IPS-18a (cell line): ENCODE data around the gene CHML.

Experiments used
- H3K27ac ChIP-seq: one replicate; pipeline ENCODE4 v1.5.1; 2013; ENCODE audit warnings: low read length
- H3K27me3 ChIP-seq: one replicate; pipeline ENCODE4 v1.6.1; 2013; ENCODE audit warnings: mild to moderate bottlenecking, low read length; ENCODE audit not compliant: control insufficient read depth, insufficient read depth
- H3K36me3 ChIP-seq: one replicate; pipeline ENCODE4 v1.6.1; 2013; ENCODE audit warnings: low read depth, low read length; ENCODE audit not compliant: control insufficient read depth
- H3K4me1 ChIP-seq: one replicate; pipeline ENCODE4 v1.6.1; 2013; ENCODE audit warnings: low read depth, low read length; ENCODE audit not compliant: control insufficient read depth
- H3K4me3 ChIP-seq: one replicate; pipeline ENCODE4 v1.5.1; 2013; ENCODE audit warnings: low read length
- H3K9ac ChIP-seq: one replicate; pipeline ENCODE4 v1.6.1; 2013; ENCODE audit warnings: mild to moderate bottlenecking, low read length, moderate library complexity
- H3K9me3 ChIP-seq: one replicate; pipeline ENCODE4 v1.6.1; 2013; ENCODE audit warnings: low read depth, low read length; ENCODE audit not compliant: control insufficient read depth

The CHML gene

DNA sequence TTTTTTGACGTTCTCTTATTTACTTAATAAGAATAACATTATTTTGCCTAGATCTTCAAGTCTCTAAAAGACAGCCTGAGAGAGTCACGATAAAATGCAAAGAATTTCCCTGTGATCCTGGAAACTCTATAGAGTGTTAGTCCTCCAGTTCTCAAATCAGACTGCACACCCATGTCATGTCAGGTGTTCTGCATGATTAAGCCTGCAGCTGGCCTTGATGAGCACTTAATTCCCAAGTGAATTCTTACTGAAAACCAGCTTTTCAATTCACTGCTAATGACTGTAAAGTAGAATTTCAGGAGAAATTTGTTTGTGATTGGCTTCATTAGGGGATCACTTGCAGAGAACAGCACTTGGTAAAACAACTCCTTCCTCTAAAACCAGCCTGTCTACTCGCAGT, 41.9 kb downstream of the CHML start:
- no peak overlapping the region for H3K4me3 ChIP-seq
- no peaks in the 10 kb centered on the region for H3K36me3 ChIP-seq
- H3K27ac ChIP-seq = no peak overlapping the region
- H3K27me3 ChIP-seq = no peaks in the 10 kb centered on the region
- no peak overlapping the region for H3K9ac ChIP-seq
- H3K9me3 ChIP-seq = no peaks in the 10 kb centered on the region
- H3K4me1 ChIP-seq = no peaks in the 10 kb centered on the region

DNA sequence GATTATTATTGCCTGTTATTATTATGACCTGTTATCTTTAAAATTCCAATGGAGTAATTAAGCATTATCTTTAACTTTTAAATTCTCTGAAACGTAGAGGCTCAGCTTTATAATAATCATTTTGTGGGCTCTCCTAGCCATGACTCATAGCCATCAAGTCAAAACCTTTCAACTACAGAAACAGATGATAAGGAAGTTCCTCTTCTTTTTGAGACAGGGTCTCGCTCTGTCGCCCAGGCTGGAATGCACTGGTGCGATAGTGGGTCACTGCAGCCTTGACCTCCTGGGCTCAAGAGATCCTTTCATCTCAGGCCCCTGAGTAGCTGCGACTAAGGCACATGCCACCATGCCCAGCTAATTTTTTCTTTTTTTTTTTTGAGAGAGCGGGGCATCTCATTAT, 43.5 kb downstream of the CHML start:
- H3K9me3 ChIP-seq = no peaks in the 10 kb centered on the region
- H3K27ac ChIP-seq = no peak overlapping the region
- H3K27me3 ChIP-seq = no peaks in the 10 kb centered on the region
- H3K4me1 ChIP-seq = no peaks in the 10 kb centered on the region
- H3K9ac ChIP-seq = no peak overlapping the region
- H3K36me3 ChIP-seq = no peaks in the 10 kb centered on the region
- H3K4me3 ChIP-seq = no peak overlapping the region

DNA sequence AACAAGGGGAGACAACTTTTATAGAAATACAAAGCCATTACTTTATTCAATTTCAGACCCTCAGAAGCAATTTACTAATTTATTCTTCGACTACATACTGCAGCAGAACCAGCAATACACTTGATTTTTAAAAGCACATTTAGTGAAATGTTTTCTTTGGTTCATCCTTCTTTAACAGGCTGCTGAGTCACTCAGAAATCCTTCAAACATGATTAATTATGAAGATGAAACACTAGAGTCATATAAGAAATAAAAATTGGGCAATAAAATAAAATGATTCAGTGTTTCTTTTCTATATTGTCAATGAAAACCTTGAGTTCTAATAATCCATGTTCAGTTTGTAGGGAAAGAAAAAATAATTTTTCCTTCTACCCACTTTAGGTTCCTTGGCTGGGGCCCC, 47.0 kb downstream of the CHML start:
- Histone ChIP-seq H3K4me1 (no peaks in the 10 kb centered on the region), H3K9me3 (no peaks in the 10 kb centered on the region), H3K27me3 (no peaks in the 10 kb centered on the region), H3K4me3 (no peak overlapping the region), H3K27ac (no peak overlapping the region), H3K9ac (no peak overlapping the region), H3K36me3 (no peaks in the 10 kb centered on the region)

DNA sequence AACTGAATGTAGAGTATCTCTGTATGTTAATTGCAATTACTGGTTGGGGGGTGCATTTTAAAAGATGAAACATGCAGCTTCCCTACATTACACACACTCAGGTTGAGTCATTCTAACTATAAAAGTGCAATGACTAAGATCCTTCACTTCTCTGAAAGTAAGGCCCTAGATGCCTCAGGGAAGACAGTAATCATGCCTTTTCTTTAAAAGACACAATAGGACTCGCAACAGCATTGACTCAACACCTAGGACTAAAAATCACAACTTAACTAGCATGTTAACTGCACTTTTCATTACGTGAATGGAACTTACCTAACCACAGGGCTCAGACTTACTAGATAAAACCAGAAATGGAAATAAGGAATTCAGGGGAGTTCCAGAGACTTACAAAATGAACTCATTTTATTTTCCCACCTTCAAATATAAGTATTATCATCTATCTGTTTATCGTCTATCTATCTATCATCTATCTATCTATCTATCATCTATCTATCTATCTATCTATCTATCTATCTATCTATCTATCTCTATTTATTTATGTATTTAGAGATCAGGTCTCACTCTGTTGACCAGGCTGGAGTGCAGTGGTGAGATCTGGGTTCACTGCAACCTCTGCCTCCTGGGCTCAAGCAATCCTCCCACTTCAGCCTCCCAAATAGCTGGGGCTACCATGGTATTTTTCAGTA, 47.8 kb downstream of the CHML start:
- Histone ChIP-seq H3K27ac (no peak overlapping the region), H3K9me3 (no peaks in the 10 kb centered on the region), H3K4me3 (no peak overlapping the region), H3K4me1 (no peaks in the 10 kb centered on the region), H3K36me3 (no peaks in the 10 kb centered on the region), H3K9ac (no peak overlapping the region), H3K27me3 (no peaks in the 10 kb centered on the region)

DNA sequence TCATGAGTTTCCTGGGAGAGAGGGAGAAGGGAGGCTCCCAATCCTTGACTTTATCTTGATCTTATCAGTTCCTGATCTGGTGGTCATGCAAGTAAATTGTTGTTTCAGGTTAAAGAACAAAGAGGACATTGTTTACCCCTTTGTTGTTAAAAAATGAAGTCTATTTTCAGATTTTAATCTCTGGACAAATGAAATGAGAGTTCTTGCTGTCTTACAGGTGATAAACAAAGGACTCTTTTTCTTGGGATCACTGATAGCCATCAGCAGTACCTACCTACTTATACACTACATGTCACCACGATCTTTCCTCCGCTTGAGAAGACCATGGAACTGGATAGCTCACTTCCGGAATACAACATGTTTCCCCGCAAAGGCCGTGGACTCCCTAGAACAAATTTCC, 48.4 kb downstream of the CHML start:
- Histone ChIP-seq H3K9ac (no peak overlapping the region), H3K36me3 (no peaks in the 10 kb centered on the region), H3K27me3 (no peaks in the 10 kb centered on the region), H3K27ac (no peak overlapping the region), H3K4me1 (no peaks in the 10 kb centered on the region), H3K9me3 (no peaks in the 10 kb centered on the region), H3K4me3 (no peak overlapping the region)

DNA sequence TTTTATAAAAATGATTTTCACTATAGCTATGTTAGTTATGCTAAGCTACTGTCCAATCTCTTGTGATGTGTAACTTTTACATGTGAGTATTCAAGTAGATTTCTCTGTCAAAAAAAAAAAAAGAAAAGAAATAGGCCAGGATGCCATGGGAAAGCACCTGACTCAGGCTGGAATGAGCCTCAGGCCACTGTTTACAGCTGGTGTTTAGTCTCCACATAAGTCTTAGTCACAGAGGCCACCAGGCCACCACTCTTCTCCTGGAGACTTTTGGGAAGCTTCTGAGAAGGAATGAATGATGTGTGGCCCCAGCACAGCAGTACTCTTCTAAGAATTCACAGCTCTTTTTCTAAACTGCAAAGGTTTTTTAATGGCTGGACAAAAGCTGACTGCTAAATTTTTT, 48.9 kb downstream of the CHML start:
- Histone ChIP-seq H3K9ac (no peak overlapping the region), H3K36me3 (no peaks in the 10 kb centered on the region), H3K4me1 (no peaks in the 10 kb centered on the region), H3K9me3 (no peaks in the 10 kb centered on the region), H3K27ac (no peak overlapping the region), H3K4me3 (no peak overlapping the region), H3K27me3 (no peaks in the 10 kb centered on the region)

DNA sequence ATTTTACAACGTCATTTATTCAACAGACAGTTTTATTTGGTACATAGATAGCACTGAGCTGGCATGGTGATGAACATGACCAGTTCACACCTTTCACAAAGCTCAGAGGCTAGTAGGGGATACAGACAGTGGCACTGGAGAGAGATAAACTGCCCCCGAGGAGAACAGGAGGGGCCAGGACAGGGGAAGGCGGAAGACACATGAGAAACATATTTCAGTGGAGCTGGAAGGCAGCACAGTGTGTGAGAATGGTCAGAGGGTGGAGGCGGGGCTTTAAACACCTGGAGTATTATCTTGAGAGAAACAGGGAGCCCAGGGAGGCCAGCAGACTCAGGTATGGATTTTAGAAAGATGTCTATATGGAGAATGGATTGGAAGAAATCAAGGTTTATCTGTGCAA, 49.5 kb downstream of the CHML start:
- Histone ChIP-seq H3K9ac (no peak overlapping the region), H3K27me3 (no peaks in the 10 kb centered on the region), H3K36me3 (no peaks in the 10 kb centered on the region), H3K4me3 (no peak overlapping the region), H3K27ac (no peak overlapping the region), H3K9me3 (no peaks in the 10 kb centered on the region), H3K4me1 (no peaks in the 10 kb centered on the region)
